ENCODE data around the gene TCF4.

Gene TCF4

GRCh38 chr18:55296115-55296514, 291.9 kb downstream of the TCF4 start:
- no peak for DNase-seq (ENCODE audit: low read depth in 2 of 2)

DNA sequence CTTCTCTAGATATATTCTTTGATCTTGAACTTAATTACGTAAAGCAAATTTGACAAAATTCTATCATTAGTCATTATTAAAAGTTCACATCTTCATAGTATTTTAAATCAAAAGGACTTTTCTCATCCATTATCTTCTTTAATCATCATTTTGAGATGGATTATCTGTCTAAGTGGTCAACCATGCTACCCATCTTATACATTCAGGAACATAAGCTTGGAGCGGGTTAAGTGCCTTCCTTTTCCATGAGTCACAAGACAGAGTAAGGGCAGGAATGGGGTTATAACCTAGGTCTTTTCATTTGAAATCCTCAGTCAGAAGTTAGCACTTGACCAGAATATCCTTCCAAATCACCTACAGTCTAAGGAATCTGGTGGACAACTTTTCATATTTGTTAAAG, 297.1 kb downstream of the TCF4 start:
- no peak for DNase-seq (ENCODE audit: low read depth in 2 of 2)

DNA sequence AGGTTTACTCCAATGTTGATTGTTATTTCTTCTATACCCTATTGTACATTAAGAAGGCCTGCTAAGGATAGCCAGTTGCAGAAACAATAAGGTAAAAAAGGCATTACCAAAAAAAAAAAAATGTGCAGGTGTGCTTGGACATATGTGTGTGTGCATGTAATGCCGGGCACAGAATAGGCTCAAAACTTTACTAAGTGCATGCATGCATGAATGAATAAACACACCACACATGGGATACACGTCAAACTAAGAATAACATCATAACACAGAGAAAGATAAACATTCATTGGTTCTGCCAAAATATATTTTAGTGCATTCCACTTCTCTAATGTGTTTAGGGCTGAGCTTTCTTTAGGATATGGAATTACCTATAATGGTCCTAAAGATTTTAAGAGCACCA, 298.2 kb downstream of the TCF4 start:
- DNase-seq (ENCODE audit: low read depth in 2 of 2) = no peak

DNA sequence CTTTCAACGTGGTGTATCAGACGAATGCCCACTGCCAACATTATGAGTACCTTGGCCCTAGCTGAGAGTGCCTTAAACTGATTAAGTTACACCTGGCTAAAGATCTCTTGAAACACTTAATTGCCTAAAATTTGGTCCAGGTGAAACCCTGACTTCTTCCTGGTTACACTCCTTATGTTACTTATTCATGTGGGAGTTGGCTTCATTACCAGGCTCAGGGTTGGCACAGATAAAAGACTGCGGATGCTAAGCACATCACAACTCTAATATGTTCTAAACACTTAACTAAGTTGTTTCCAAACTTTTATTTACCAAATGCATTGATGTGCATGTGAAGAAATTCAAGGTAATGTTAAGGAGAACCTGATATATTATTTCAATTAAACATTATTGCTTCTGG, 298.9 kb downstream of the TCF4 start:
- no peak for DNase-seq (ENCODE audit: low read depth in 2 of 2)

DNA sequence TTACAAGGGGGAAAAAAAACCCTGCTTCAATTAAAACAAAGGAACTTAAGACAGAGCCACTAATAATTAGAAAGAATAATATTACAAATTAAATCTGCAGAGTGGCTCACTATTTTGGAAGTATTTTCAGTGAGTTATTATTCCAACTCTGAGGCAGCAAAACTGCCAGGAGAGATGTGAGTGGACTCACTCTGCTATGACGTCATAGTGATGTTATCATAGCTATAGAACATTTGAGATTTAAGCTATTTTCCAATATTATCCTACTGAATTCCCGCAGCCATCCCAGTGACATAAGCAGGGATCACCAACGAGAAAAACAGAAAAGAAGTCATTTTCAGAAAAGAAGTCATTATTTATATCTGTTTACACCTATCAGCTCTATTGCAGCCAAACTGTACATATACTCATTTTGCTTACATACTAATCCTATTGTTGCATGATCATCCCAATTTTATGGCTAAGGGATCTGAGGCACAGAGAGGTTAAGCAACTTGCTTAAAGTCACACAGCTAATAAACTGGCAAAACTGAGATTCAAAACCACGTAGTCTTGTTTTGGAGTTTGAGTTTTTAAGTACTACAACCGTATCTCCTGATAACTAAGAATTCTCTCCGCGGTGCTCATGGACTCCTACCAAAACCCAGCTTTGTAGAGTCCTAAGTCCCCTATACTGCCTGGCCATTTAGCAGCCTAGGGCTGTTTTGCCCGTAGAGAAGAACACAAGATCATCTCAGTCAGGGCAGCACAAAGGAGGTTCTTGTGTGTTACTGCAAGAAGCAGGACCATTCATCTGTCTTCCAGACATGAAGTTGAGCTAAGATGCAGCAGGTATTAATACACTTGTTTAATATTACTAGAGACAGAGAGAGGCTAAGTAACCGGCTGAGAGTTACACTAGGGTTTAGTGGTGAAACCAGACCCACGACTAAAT, 299.8 kb downstream of the TCF4 start:
- no peak for DNase-seq (ENCODE audit: low read depth in 2 of 2)

DNA sequence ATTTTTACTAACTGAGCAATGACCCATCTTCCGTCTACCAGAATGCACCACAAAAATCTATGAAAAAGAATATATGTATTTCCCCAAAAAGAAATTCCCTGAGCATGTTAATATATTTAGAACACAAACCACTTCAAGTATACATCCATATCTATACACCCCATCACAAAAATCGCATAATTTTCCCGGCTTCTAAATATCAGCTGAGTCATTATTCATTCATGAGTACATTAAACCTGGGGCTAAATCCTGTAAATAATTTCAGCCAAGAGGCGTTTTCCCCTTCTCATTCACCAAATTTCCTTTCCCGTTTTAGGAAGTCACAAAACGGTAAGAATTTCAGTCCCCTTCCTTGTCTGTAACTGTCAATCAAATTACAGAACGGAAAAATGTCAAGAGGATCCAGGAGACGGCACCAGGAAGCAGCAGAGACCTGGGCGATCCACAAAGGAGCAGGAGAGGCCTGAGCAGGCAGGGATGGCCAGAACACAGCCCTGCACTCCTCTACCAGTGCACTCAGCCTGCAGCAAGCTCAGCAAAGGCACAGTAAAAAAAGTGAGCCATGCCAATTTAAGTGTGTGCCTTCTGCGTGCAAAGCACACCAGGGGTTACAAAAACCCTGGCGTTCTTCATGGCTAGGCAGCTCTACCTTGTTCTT, 300.7 kb downstream of the TCF4 start:
- no peak for DNase-seq (ENCODE audit: low read depth in 2 of 2)

DNA sequence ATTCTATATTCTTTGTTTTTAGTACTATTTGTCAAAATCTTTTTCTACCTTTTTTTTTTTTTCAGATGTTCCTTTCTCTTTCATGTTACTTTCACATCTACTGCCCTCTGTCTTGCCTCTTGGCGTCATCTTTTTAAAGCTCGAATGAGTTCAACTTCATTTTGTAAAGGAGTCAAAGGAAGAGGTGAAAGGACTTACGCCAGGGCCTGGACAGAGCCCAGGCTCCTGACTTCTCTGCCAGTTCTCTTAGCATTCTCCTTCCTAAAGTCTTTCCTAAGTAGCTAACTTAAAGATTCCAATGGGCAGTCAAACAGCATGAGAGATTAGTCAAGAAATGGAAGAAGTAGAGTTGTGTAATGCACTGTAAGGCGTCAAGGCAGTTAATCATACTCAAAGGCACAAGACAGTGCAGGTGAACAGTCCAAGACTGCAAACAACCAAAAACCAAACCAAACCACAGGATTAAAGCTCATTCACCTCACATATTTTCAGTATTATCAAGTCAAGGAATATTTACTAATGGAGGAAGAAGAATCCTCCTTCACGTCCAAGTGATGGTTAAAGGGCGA, 301.7 kb downstream of the TCF4 start:
- no peak for DNase-seq (ENCODE audit: low read depth in 2 of 2)

- DNase-seq (ENCODE audit: low read depth in 2 of 2) = no peak
Measured at GRCh38 chr18:55284614-55285013, 303.4 kb downstream of the TCF4 start.

GRCh38 chr18:55283309-55283708, 304.7 kb downstream of the TCF4 start:
- no peak for DNase-seq (ENCODE audit: low read depth in 2 of 2)

DNA sequence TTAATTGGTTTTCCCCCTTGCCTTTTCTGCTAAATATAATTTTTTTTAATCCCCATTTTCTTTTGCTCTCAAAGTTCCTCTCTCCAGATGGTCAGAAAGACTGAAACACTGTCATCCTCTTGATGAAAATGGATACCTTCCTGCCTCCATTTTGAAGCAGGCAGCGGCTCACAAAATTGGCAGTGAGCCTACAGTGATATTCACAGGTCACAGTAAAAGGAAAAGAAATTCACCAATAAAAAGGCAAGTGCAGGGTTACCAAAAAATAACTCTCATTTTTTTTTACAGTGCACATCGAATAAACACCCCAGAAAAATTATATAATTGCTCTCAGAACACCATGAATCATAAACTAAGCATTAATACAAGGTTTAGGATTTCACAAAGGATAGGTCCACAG, 307.5 kb downstream of the TCF4 start:
- DNase-seq (ENCODE audit: low read depth in 2 of 2) = no peak

- DNase-seq (ENCODE audit: low read depth in 2 of 2) = no peak
Measured at GRCh38 chr18:55275039-55275901, 312.7 kb downstream of the TCF4 start.

DNA sequence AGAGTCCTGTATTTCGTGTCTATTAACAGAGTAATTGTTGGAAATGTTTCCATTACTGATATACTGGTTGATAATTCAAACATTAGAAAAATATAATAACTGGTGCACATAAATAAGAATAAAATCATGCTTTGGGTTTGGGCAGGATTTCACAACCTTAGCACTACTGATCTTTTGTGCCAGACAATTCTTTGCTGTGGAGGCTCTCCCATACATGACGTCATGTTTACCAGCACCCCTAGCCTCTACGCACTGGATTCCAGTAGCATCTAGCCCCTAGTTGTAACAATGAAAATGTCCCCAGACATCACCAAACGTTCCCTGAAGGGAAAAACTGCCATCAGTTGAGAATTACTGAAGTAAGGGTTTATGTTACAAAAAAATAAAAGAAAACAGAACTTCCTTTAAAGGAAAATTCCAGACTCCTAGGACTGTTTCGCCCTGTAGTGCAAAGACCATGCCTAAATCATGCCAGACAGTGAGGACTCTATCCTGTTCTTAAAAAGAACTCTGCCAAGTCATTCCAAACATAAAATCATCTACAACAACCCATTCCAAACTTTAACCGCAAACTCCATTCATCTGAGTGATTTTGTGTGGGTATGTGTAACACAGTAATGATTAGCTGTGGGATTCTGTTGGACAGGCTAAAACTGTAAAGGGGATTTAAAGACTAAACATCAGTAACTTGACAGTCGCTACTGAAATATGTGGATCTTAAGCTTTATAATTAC, 315.3 kb downstream of the TCF4 start:
- no peak for DNase-seq (ENCODE audit: low read depth in 2 of 2)

GRCh38 chr18:55269622-55270021, 318.4 kb downstream of the TCF4 start:
- DNase-seq (ENCODE audit: low read depth in 2 of 2) = no peak

- no peak for DNase-seq (ENCODE audit: low read depth in 2 of 2)
Measured at GRCh38 chr18:55268628-55269275, 319.2 kb downstream of the TCF4 start.

DNA sequence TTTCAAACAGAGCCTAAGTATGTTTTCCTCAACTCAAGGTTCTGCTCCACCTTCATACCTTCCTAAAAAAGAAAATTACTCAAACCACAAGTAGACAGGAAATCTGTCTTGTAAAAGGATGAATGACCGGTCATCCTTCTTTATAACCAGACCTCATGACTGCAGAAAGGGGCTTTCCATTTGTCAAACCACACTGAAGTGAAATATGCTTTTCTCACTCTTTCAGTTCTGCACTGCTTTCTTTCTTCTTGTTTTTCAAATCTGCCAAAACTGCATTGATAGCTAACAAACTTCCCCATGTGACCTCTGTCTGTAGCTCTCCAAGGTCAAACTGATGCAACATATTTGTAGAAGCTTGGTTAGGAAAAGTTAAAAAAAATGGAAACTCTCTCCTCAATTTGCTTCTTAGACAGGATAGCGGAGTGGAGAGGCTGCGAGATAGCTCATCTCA, 319.8 kb downstream of the TCF4 start:
- no peak for DNase-seq (ENCODE audit: low read depth in 2 of 2)

DNA sequence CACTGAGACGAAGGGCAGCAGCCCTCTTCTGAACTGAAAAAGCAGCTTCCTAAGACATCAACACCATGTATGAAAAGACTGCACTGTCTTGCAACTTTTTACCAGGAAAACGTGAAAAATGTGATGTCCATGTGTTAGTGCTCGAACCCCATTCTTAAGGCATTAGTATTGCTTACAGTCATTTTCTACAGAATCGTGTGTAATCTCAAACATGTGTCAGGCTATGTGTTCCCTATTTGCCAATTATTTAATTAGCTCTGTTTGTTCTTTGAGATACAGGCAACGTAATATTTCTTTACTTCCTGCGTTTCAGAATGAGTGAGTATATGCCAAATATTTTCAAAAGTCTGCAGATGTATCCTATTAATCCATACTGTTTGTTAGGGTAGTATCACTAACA, 321.0 kb downstream of the TCF4 start:
- DNase-seq (ENCODE audit: low read depth in 2 of 2) = no peak

- no peak for DNase-seq (ENCODE audit: low read depth in 2 of 2)
Measured at GRCh38 chr18:55265984-55266383, 322.0 kb downstream of the TCF4 start.

GRCh38 chr18:55265130-55265675, 322.8 kb downstream of the TCF4 start:
- no peak for DNase-seq (ENCODE audit: low read depth in 2 of 2)

- no peak for DNase-seq (ENCODE audit: low read depth in 2 of 2)
Measured at GRCh38 chr18:55264108-55264507, 323.9 kb downstream of the TCF4 start.

DNA sequence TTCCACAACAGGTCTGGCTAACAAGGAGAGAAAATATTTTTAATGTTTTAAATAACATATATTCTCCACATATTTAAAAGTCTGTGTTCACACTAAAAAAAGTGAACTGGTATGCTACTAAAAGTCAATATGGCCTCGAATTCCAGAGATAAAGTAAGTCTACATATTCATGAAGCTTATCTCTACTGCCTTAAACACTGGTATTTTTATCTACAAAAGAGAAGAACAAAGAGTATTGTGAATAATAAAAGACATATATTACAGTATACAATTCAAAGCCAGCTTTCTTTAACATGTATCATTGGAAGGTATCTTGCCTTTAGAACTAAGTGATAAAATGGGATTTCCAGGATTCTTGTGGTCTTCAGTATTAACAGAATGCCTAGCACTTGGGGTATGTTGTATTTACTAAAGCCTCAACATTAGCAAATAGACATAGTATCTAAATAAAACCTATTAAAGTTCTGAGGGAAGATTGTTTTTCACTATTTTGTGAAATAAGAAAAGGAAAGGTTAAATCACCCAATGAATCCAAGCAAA, 325.9 kb downstream of the TCF4 start:
- no peak for DNase-seq (ENCODE audit: low read depth in 2 of 2)

All from stimulated activated CD8-positive, alpha-beta memory T cell treated with anti-CD3 and anti-CD28 coated beads, Interleukin-7, amount 100 ng/mL, for 4 hours (primary cell).